GM21717 (cell line): ENCODE data around the gene EIF4G1.
A peak's percentile ranks its signal among the peaks of the same experiment; 100 is the strongest.

ENCODE experiments used
- ATAC-seq: cut with Tn5 transposase; IDR thresholded peaks from one replicate; pipeline ENCODE4 v1.9.1; 2021; ENCODE audit warnings: mild to moderate bottlenecking, moderate library complexity; ENCODE audit not compliant: unreplicated experiment

Gene EIF4G1

GRCh38 chr3:184361932-184362667 lies 47.7 kb downstream of the EIF4G1 start:
- ATAC-seq: peak; percentile 4

GRCh38 chr3:184362668-184363546 lies 48.5 kb downstream of the EIF4G1 start:
- ATAC-seq: peak; percentile 87

GRCh38 chr3:184366619-184367289 lies 52.3 kb downstream of the EIF4G1 start:
- no peak for ATAC-seq

GRCh38 chr3:184368116-184368515 lies 53.7 kb downstream of the EIF4G1 start:
- no peak for ATAC-seq

GRCh38 chr3:184368586-184369183 lies 54.3 kb downstream of the EIF4G1 start:
- no peak for ATAC-seq

GRCh38 chr3:184371570-184372018 lies 57.2 kb downstream of the EIF4G1 start:
- ATAC-seq: no peak

GRCh38 chr3:184372296-184372821 lies 58.0 kb downstream of the EIF4G1 start:
- no peak for ATAC-seq

GRCh38 chr3:184372911-184373310 lies 58.5 kb downstream of the EIF4G1 start:
- no peak for ATAC-seq

GRCh38 chr3:184373422-184373821 lies 59.0 kb downstream of the EIF4G1 start:
- ATAC-seq: no peak

- ATAC-seq: no peak
Measured at GRCh38 chr3:184375747-184376461, 61.5 kb downstream of the EIF4G1 start.

- no peak for ATAC-seq
Measured at GRCh38 chr3:184377374-184377773, 63.0 kb downstream of the EIF4G1 start.

- ATAC-seq: no peak
Measured at GRCh38 chr3:184377882-184378445, 63.6 kb downstream of the EIF4G1 start, which contains the start of gene THPO. TSS of gene THPO (minus strand) at chr3:184378207. CDS start at chr3:184376259, 1,948 bp downstream.

GRCh38 chr3:184378651-184379357 lies 64.4 kb downstream of the EIF4G1 start:
- no peak for ATAC-seq

- ATAC-seq: no peak
Measured at GRCh38 chr3:184379358-184380184, 65.2 kb downstream of the EIF4G1 start, which contains the start of gene CHRD. TSS of gene CHRD (plus strand) at chr3:184380054. CDS start at chr3:184380319, 265 bp downstream.

GRCh38 chr3:184380185-184380626 lies 65.8 kb downstream of the EIF4G1 start:
- ATAC-seq: no peak

- ATAC-seq: no peak
Measured at GRCh38 chr3:184380627-184381260, 66.3 kb downstream of the EIF4G1 start.
